Activated CD4-positive, alpha-beta T cell treated with anti-CD3 and anti-CD28 coated beads, Interleukin-2, amount 50 U/mL, for 4 hours (primary cell): ENCODE data around the gene ELOVL5.

Experiments
- DNase-seq, 2 experiments: peaks; one replicate each; pipeline ENCODE4 v3.0.0-alpha.2; 2020

ELOVL5 gene

GRCh38 chr6:53236241-53236640 is 112.5 kb downstream of the ELOVL5 start:
- no peak for DNase-seq

DNA sequence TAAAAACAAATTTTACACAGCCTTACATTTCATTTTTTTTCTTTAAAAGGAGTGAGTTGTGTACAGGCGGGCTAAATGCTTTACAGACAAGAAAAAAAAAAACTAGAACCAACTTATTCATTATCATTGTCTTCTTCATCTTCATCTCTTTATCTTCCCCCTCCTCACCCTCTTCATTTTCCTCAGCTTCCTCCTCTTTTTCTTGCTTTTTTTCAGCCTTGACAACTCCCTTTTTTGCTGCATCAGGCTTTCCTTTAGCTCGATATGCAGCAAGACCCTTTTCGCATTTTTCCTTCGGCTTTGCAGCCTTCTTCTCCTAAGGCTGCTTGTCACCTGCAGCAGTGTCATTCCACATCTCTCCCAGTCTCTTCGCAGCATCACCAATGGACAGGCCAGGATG is 113.2 kb downstream of the ELOVL5 start:
- DNase-seq: no peak

GRCh38 chr6:53233309-53233708 is 115.4 kb downstream of the ELOVL5 start:
- DNase-seq: no peak

DNA sequence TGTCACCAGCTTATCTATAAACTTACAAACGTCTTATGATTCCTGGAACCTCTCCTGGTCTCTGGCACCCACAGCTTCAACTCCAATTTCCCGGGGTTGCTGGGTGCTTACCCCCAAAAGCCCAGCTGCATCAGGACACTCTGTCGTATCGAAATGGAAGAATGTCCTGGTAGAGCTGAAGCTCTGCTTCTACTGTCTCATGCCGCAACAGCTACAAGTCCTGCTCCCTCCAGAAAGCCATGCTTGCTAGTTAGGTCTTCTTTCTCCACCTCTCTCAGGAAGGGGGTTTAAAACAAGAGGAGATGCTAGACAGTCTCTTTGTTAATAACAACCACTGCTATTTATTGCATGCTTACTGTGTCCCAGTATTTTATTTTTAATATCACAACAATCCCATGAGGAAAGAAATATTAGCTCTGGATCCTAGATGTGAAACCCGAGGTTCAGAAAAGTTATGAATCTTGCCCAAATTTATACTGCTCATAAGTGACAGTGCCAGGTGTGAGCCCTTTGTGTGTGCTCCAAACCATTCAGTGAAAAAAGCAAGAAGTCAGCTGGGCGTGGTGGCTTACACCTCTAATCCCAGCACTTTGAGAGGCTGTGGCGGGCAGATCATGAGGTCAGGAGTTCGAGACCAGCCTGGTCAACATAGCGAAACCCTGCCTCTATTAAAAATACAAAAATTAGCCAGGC is 117.8 kb downstream of the ELOVL5 start:
- no peak for DNase-seq

DNA sequence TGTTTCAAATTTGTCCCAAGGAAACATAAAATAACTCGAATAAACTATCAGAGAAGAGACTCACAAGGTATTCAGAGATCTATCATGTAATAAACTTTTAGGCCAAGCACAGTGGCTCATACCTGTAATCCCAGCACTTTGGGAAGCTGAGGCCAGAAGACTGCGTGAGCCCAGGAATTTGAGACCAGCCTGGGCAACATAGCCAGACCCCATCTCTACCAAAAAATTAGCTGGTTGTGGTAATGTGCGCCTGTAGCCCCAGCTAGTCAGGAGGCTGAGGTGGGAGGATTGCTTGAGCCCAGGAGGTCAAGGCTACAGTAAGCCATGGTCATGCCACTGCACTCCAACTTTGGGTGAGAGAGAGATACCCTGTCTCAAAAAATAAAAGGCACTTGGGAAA is 120.9 kb downstream of the ELOVL5 start:
- no peak for DNase-seq

GRCh38 chr6:53220605-53221004 is 128.1 kb downstream of the ELOVL5 start:
- no peak for DNase-seq
